22Rv1 (cell line): ENCODE results near the gene TMEM109.

Experiments used
- H3K27ac ChIP-seq: fragments of 450-650 bp; 2 replicates; pipeline ENCODE4 v1.5.1; 2017
- ZFX ChIP-seq: fragments of 450-650 bp; IDR thresholded peaks from 2 replicates; pipeline ENCODE4 v1.6.1; 2017; ENCODE audit warnings: antibody characterized with exemption, borderline replicate concordance
- TF ChIP-seq, protein P1 (sequence below): fragments of 450-650 bp; IDR thresholded peaks from 2 replicates; pipeline ENCODE4 v1.5.1; 2017; ENCODE audit warnings: mild to moderate bottlenecking

TMEM109 gene

DNA sequence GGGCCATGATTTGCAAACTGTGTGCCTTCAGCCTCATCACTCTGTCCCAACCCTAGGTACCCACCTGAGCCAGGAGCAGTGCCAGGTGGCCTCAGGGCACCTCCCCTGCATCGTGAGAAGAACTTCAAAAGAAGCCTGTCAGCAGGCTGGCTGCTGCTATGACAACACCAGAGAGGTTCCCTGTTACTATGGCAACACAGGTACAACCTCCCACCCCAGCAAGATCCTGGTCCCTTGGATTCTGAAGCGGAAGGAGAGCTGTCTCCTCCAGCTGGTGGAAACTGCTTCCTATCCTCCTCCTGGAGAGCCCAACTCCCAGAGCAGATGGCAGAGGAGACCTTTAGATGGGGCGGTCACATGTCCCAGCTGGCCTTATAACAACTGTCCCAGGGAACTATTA, 43.7 kb upstream of the TMEM109 start:
- no peak overlapping the region for H3K27ac ChIP-seq
- TF ChIP-seq, protein P1, sequence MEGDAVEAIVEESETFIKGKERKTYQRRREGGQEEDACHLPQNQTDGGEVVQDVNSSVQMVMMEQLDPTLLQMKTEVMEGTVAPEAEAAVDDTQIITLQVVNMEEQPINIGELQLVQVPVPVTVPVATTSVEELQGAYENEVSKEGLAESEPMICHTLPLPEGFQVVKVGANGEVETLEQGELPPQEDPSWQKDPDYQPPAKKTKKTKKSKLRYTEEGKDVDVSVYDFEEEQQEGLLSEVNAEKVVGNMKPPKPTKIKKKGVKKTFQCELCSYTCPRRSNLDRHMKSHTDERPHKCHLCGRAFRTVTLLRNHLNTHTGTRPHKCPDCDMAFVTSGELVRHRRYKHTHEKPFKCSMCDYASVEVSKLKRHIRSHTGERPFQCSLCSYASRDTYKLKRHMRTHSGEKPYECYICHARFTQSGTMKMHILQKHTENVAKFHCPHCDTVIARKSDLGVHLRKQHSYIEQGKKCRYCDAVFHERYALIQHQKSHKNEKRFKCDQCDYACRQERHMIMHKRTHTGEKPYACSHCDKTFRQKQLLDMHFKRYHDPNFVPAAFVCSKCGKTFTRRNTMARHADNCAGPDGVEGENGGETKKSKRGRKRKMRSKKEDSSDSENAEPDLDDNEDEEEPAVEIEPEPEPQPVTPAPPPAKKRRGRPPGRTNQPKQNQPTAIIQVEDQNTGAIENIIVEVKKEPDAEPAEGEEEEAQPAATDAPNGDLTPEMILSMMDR = no peak
- no peak for TF ChIP-seq ZFX

DNA sequence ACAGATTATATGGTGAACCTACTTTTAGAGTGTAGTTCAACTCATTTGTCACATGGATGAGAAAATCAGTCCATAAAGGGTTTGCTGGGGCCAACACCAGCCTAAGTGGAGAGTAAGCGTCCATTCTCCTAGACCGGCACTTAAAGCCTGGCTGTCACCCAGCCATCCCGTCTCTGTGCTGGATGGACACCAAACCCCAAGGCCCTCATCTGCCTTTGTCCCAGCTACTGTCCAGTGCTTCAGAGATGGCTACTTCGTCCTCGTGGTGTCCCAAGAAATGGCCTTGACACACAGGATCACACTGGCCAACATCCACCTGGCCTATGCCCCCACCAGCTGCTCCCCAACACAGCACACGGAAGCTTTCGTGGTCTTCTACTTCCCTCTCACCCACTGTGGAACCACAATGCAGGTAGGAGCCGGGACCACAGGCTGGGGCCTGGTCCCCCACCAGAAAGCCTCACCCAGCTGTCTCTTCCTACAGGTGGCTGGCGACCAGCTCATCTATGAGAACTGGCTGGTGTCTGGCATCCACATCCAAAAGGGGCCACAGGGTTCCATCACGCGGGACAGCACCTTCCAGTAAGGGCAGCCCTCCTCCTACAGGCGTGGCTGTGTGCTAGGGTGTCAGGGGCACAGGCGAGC, 43.1 kb upstream of the TMEM109 start:
- no peak overlapping the region for H3K27ac ChIP-seq
- no peak for TF ChIP-seq ZFX

- no peak overlapping the region for H3K27ac ChIP-seq
- no peak for TF ChIP-seq ZFX
- TF ChIP-seq, protein P1 = no peak
Measured at GRCh38 chr11:60871378-60872061, 42.4 kb upstream of the TMEM109 start.

GRCh38 chr11:60872124-60872960, 41.6 kb upstream of the TMEM109 start:
- no peak for TF ChIP-seq ZFX
- TF ChIP-seq, protein P1 = no peak
- H3K27ac ChIP-seq = no peak overlapping the region

DNA sequence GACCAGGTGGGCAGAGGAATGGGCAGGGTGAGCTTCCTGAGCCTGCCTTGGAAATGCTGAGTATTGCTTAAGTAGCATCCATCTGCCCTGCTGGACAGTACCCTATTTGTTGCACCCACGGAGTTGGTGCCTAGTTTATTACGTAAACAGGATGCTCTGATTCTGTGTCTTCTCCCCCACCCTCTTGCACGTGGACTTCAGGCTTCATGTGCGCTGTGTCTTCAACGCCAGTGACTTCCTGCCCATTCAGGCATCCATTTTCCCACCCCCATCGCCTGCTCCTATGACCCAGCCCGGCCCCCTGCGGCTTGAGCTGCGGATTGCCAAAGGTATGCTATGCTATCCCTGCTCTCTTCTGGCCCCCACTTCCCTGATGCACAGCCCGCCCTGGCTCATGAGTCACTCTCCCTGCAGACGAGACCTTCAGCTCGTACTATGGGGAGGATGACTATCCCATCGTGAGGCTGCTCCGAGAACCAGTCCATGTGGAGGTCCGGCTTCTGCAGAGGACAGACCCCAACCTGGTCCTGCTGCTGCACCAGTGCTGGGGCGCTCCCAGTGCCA, 40.9 kb upstream of the TMEM109 start:
- no peak overlapping the region for H3K27ac ChIP-seq
- TF ChIP-seq ZFX = no peak
- TF ChIP-seq, protein P1 = no peak

DNA sequence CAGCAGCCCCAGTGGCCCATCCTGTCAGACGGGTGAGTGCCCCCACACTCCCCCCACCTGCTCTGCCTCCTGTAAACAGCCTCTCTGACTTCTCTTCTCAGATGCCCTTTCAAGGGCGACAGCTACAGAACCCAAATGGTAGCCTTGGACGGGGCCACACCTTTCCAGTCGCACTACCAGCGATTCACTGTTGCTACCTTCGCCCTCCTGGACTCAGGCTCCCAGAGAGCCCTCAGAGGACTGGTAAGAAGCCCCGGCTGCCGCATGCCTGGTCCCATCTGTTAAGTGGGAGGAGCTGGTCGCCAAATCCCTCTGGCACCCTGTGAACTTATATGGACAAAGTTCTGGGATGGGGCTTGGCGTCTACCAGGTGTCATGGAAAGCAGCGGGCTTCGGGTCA, 40.4 kb upstream of the TMEM109 start:
- no peak overlapping the region for H3K27ac ChIP-seq
- no peak for TF ChIP-seq ZFX
- TF ChIP-seq, protein P1 = no peak

GRCh38 chr11:60874421-60875365, 39.3 kb upstream of the TMEM109 start:
- no peak for TF ChIP-seq ZFX
- TF ChIP-seq, protein P1 = no peak
- H3K27ac ChIP-seq = no peak overlapping the region
